ENCODE measurements around the gene OR52L1.

OR52L1 gene

DNA sequence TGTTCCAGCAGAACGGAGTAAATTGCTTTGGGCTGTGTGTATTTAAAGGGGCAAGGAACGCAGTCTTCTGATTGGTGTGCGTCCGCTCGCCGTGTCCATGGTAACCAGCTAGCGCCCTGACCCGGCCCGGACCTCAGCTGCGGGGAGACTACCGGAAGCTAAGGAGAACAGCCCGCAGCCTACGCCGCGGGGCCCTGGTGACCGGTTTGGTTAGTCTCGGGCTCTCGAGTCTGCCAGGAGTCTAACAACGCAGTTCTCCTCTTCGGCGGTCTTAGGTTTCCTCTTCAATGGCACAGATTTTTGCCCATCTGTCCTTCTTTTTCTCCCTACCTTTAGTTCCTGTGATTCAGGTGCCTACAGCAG lies 48.2 kb downstream of the OR52L1 start:
- DNase-seq = no peak

DNA sequence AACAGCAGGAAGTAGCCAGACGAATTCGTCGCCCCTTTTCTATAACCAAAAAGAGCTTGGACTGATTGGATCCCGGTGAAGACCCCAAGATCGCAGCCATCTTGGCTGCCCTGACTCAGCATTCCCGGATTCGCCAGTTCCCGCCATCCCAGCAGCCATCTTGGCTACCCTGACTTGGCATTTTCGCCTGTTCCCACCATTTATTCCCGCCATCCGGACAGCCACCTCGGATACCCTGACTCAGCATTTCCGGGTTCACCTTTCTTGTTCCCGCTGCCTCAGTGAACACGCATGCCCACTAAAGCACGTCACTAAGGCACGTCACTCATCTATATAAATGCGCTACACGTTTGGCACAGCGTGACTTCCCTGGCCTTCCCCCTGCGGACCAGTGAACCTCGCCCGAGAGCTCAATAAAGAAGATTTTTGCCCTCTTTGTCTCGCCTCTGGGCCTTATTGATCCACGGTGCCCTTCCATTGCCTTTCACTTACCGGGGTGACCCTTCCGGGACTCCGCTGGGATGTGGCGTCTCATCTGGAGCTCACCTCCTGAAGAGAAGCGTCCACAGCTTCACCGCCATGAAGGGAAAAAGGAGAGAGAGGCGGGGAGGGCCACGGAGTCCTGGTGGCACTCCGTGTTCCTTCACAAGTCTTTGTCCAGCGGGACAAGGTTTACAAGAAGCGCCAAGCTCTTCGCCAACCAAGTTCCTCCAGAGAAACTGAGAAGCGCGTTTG lies 48.8 kb downstream of the OR52L1 start:
- DNase-seq = no peak

All from NCI-H1092 treated with DMSO at 0.1 percent for 48 hours (cell line).